ENCODE measurements around the gene C1QTNF2. TPM values are rescaled to one million over a fixed set of nuclear protein-coding genes. Genes with fewer than 3 reads are reported as not detected.

C1QTNF2 gene
- total RNA-seq, 1 experiment from 2014 or later = not detected

DNA sequence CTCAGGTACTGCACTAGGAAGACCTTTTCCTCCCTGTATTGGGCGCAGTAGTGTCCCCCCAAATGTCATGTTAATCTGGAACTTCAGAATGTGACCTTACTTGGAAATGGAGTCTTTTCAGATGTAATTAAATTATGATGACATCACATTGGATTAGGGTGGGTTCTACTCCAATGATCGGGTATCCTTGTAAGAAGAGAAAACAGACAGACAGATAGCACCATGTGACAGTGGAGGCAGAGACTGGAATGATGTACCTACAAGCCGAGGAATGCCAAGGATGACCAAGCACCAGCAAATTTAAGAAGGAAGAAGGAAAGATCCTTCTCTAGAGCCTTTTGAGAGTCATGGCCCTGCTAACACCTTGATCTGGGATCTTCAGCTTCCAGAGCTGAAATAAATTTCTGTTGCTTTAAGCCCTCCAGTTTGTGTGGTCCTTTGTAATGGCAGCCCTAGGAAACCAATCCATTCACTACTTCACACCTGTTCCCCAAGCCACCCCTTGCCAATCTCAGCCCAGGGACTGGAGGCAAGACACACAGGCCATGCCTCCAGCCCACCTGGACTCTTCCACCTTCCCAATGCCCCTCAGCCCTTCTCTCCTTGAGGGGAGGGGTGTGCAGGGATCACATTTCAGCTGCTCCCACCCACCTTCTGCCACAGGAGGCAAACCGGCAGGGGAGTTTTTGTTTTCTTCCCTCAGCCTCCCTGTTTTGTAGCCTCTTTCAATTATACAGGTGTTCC, 59.7 kb downstream of the C1QTNF2 start:
- Mint-ChIP-seq H3K27me3 (ENCODE audit: insufficient read depth, unreplicated experiment) (peaks cover 10% of the 10 kb centered on the region), H3K36me3 (ENCODE audit: insufficient read depth, unreplicated experiment) (no peaks in the 10 kb centered on the region), H3K4me3 (ENCODE audit: unreplicated experiment) (no peak overlapping the region), H3K4me1 (ENCODE audit: insufficient read depth, unreplicated experiment) (peaks cover 16% of the 10 kb centered on the region), H3K27ac (ENCODE audit: low read depth, unreplicated experiment) (no peak overlapping the region), H3K9me3 (ENCODE audit: unreplicated experiment) (no peaks in the 10 kb centered on the region)
- BruUV-seq (replicated peaks) = no TSS peak
- intact Hi-C loops (cut with micrococcal nuclease) = no loop called here
- no peak for DNase-seq (ENCODE audit: unreplicated experiment)
- ChIA-PET POLR2A (interaction anchor here (0.7 to 1.0 kb wide), 4 partner anchors 15 to 55 kb away, joined by 3 read pairs; no protein-coding TSS in a partner anchor), CTCF (interaction anchor here (0.6 to 1.8 kb wide), 4 partner anchors 35 to 346 kb away, joined by 3 to 6 read pairs (median 4); no protein-coding TSS in a partner anchor)
- TF ChIP-seq, protein P1, sequence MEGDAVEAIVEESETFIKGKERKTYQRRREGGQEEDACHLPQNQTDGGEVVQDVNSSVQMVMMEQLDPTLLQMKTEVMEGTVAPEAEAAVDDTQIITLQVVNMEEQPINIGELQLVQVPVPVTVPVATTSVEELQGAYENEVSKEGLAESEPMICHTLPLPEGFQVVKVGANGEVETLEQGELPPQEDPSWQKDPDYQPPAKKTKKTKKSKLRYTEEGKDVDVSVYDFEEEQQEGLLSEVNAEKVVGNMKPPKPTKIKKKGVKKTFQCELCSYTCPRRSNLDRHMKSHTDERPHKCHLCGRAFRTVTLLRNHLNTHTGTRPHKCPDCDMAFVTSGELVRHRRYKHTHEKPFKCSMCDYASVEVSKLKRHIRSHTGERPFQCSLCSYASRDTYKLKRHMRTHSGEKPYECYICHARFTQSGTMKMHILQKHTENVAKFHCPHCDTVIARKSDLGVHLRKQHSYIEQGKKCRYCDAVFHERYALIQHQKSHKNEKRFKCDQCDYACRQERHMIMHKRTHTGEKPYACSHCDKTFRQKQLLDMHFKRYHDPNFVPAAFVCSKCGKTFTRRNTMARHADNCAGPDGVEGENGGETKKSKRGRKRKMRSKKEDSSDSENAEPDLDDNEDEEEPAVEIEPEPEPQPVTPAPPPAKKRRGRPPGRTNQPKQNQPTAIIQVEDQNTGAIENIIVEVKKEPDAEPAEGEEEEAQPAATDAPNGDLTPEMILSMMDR (IDR thresholded peaks at IDR 0.05; ENCODE audit: unreplicated experiment) = no peak

GRCh38 chr5:160310140-160310539, 60.3 kb downstream of the C1QTNF2 start:
- Mint-ChIP-seq H3K36me3 (ENCODE audit: insufficient read depth, unreplicated experiment) (no peaks in the 10 kb centered on the region), H3K27ac (ENCODE audit: low read depth, unreplicated experiment) (no peak overlapping the region), H3K4me3 (ENCODE audit: unreplicated experiment) (no peak overlapping the region), H3K27me3 (ENCODE audit: insufficient read depth, unreplicated experiment) (peaks cover 10% of the 10 kb centered on the region), H3K9me3 (ENCODE audit: unreplicated experiment) (no peaks in the 10 kb centered on the region), H3K4me1 (ENCODE audit: insufficient read depth, unreplicated experiment) (peaks cover 10% of the 10 kb centered on the region)
- TF ChIP-seq, protein P1 (IDR thresholded peaks at IDR 0.05; ENCODE audit: unreplicated experiment) = no peak
- ChIA-PET CTCF (interaction anchor here (0.6 kb wide), 1 partner anchor 36 kb away, joined by 3 read pairs; no protein-coding TSS in a partner anchor), POLR2A (interaction anchor here (0.7 kb wide), 2 partner anchors 17 to 82 kb away, joined by 3 read pairs; no protein-coding TSS in a partner anchor)
- DNase-seq (ENCODE audit: unreplicated experiment) = no peak
- no TSS peak for BruUV-seq (replicated peaks)
- intact Hi-C loops (cut with micrococcal nuclease) = no loop called here

- no peak for DNase-seq (ENCODE audit: unreplicated experiment)
- no peak overlapping the region for H3K27ac Mint-ChIP-seq (ENCODE audit: low read depth, unreplicated experiment)
- no peaks in the 10 kb centered on the region for H3K36me3 Mint-ChIP-seq (ENCODE audit: insufficient read depth, unreplicated experiment)
- ChIA-PET CTCF (interaction anchor here (0.6 to 1.1 kb wide), 5 partner anchors 13 to 108 kb away, joined by 3 to 4 read pairs (median 3); no protein-coding TSS in a partner anchor), POLR2A (no interaction called here)
- no peak overlapping the region for H3K4me3 Mint-ChIP-seq (ENCODE audit: unreplicated experiment)
- no peaks in the 10 kb centered on the region for H3K27me3 Mint-ChIP-seq (ENCODE audit: insufficient read depth, unreplicated experiment)
- BruUV-seq (replicated peaks) = no TSS peak
- intact Hi-C loops (cut with micrococcal nuclease) = no loop called here
- H3K4me1 Mint-ChIP-seq (ENCODE audit: insufficient read depth, unreplicated experiment) = no peaks in the 10 kb centered on the region
- TF ChIP-seq, protein P1 (IDR thresholded peaks at IDR 0.05; ENCODE audit: unreplicated experiment) = no peak
- no peaks in the 10 kb centered on the region for H3K9me3 Mint-ChIP-seq (ENCODE audit: unreplicated experiment)
These were observed 63.7 kb downstream of the C1QTNF2 start for GRCh38 chr5:160306696-160307095.

- no TSS peak for BruUV-seq (replicated peaks)
- H3K36me3 Mint-ChIP-seq (ENCODE audit: insufficient read depth, unreplicated experiment) = no peaks in the 10 kb centered on the region
- intact Hi-C loops (cut with micrococcal nuclease) = no loop called here
- TF ChIP-seq, protein P1 (IDR thresholded peaks at IDR 0.05; ENCODE audit: unreplicated experiment) = no peak
- H3K9me3 Mint-ChIP-seq (ENCODE audit: unreplicated experiment) = no peaks in the 10 kb centered on the region
- CTCF ChIA-PET = no interaction called here
- H3K27me3 Mint-ChIP-seq (ENCODE audit: insufficient read depth, unreplicated experiment) = no peaks in the 10 kb centered on the region
- POLR2A ChIA-PET = no interaction called here
- H3K4me1 Mint-ChIP-seq (ENCODE audit: insufficient read depth, unreplicated experiment) = no peaks in the 10 kb centered on the region
- no peak overlapping the region for H3K27ac Mint-ChIP-seq (ENCODE audit: low read depth, unreplicated experiment)
- H3K4me3 Mint-ChIP-seq (ENCODE audit: unreplicated experiment) = no peak overlapping the region
- no peak for DNase-seq (ENCODE audit: unreplicated experiment)
These were observed 65.1 kb downstream of the C1QTNF2 start for GRCh38 chr5:160305319-160305718.
